Kidney capillary endothelial cell (primary cell): Measurements from ENCODE around the gene MFRP.

Source experiments
- DNase-seq: peaks from one replicate; pipeline ENCODE4 v3.0.0-alpha.2; 2018; ENCODE audit warnings: low spot score

The MFRP gene

GRCh38 chr11:119290894-119291497 is 55.5 kb downstream of the MFRP start:
- no peak for DNase-seq
